Epithelial cell of proximal tubule (primary cell): ENCODE results near the gene SYPL1. TPM values are rescaled to one million over a fixed set of nuclear protein-coding genes. Genes with fewer than 3 reads are reported as not detected.

ENCODE experiments used
- DNase-seq: peaks from one replicate; pipeline ENCODE4 v3.0.0-alpha.2; 2011; ENCODE audit warnings: low read depth
- H3K4me3 ChIP-seq: 2 replicates; pipeline ENCODE4 v1.5.1; 2011; ENCODE audit warnings: low read depth, mild to moderate bottlenecking, low read length
- CTCF ChIP-seq: conservative IDR thresholded peaks from 2 replicates; pipeline ENCODE4 v1.5.1; 2012; ENCODE audit warnings: low read depth, mild to moderate bottlenecking, low read length
- total RNA-seq: library from RNA; depleted of rRNA; stranded (reverse); fragments of >200 nt; gene quantifications from 2 replicates; pipeline ENCODE4 v1.2.3, GENCODE V29; 2015

The SYPL1 gene
- total RNA-seq, 1 donor from 2014 or later = 62.2 TPM

GRCh38 chr7:106063024-106063423 lies 49.1 kb downstream of the SYPL1 start:
- no peak for TF ChIP-seq CTCF
- no peak overlapping the region for H3K4me3 ChIP-seq
- no peak for DNase-seq

- TF ChIP-seq CTCF = no peak
- DNase-seq = no peak
- H3K4me3 ChIP-seq = no peak overlapping the region
These were observed 49.6 kb downstream of the SYPL1 start for GRCh38 chr7:106062521-106062931.

GRCh38 chr7:106062006-106062405 lies 50.1 kb downstream of the SYPL1 start:
- H3K4me3 ChIP-seq = no peak overlapping the region
- no peak for TF ChIP-seq CTCF
- DNase-seq = no peak

- no peak for TF ChIP-seq CTCF
- DNase-seq = no peak
- no peak overlapping the region for H3K4me3 ChIP-seq
These were observed 50.7 kb downstream of the SYPL1 start for GRCh38 chr7:106061301-106061979.

GRCh38 chr7:106060394-106060920 lies 51.7 kb downstream of the SYPL1 start:
- TF ChIP-seq CTCF = no peak
- DNase-seq = no peak
- H3K4me3 ChIP-seq = no peak overlapping the region

GRCh38 chr7:106059556-106059955 lies 52.6 kb downstream of the SYPL1 start:
- no peak for TF ChIP-seq CTCF
- no peak for DNase-seq
- H3K4me3 ChIP-seq = no peak overlapping the region

GRCh38 chr7:106058928-106059324 lies 53.2 kb downstream of the SYPL1 start:
- no peak for TF ChIP-seq CTCF
- no peak for DNase-seq
- H3K4me3 ChIP-seq = no peak overlapping the region
